Muscle of back (tissue), 11 donors: ENCODE measurements around the gene DNAJC4. TPM values are rescaled to one million over a fixed set of nuclear protein-coding genes. Genes with fewer than 3 reads are reported as not detected.

ENCODE experiments used
- DNase-seq, 3 donors: peaks; one replicate each; pipeline versions ENCODE4 v3.0.0 to v3.0.0-alpha.2; 2013
- polyA plus RNA-seq, 10 donors: library from polyadenylated mRNA; unstranded; fragments of 120-200 nt; gene quantifications; one replicate each; pipeline ENCODE4 v1.2.1, GENCODE V29; 2013; ENCODE audit not compliant: insufficient read length in 10 of 10

DNAJC4 gene
- polyA plus RNA-seq, 10 donors, result 46.2 to 64.2 (median 52.8) TPM

DNA sequence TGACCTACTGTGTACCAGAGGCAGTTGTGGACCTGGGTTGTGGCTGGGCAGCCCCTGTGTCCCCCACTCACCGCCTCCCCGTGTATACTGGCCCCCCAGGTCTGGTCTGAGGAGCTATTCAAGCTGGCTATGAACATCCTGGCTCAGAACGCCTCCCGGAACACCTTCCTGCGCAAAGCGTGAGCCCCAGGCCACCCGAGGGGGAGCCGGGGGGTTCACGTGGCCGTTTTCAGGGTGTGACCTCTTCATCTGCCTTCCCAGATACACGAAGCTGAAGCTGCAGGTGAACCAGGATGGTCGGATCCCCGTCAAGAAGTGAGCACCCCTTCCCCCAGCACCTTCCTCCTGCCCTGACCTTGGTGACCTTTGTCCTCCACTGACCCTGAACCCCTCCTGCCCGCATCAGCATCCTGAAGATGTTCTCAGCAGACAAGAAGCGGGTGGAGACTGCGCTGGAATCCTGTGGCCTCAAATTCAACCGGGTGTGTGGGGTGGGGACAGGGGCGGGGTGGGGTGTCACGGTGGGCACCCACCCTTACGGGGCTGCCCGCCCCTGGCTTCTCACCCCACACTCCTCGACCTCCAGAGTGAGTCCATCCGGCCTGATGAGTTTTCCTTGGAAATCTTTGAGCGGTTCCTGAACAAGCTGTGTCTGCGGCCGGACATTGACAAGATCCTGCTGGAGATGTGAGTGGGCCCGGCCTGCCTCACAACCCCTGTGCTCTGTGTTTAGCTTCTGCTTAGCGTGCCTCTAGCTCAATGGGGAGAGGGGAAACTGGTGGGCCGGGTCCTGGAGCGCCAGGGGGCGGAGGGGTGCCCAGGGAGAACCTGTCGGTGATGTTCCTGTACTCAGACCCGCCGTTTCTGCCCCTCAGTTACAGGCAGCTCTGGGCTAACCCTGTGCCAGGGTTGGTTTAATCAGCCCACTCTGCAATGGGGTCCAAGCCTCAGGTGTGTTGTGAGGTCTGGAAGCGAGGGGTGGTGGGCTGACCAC lies 25.1 kb downstream of the DNAJC4 start:
- DNase-seq, result no peak

DNA sequence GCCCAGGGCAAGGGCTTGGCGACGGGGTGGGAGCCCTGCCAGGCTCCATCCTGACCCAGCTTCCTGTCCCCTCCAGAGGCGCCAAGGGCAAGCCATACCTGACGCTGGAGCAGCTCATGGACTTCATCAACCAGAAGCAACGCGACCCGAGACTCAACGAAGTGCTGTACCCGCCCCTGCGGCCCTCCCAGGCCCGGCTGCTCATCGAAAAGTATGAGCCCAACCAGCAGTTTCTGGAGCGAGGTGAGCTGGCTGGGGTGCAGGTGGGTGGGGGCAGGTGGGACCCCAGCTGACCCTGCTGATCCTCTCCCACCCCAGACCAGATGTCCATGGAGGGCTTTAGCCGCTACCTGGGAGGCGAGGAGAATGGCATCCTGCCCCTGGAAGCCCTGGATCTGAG lies 26.0 kb downstream of the DNAJC4 start:
- no peak for DNase-seq

DNA sequence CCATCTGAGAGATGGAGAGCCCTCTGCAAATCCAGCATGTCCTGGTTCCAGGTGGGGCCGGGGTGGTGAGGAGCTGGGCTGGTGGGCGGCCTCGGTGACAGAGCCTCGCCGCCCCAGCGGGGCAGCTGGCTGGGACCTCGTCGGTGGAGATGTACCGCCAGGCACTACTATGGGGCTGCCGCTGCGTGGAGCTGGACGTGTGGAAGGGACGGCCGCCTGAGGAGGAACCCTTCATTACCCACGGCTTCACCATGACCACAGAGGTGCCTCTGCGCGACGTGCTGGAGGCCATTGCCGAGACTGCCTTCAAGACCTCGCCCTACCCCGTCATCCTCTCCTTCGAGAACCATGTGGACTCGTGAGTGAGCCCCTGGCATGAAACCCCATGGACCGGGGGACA lies 28.0 kb downstream of the DNAJC4 start:
- no peak for DNase-seq

DNA sequence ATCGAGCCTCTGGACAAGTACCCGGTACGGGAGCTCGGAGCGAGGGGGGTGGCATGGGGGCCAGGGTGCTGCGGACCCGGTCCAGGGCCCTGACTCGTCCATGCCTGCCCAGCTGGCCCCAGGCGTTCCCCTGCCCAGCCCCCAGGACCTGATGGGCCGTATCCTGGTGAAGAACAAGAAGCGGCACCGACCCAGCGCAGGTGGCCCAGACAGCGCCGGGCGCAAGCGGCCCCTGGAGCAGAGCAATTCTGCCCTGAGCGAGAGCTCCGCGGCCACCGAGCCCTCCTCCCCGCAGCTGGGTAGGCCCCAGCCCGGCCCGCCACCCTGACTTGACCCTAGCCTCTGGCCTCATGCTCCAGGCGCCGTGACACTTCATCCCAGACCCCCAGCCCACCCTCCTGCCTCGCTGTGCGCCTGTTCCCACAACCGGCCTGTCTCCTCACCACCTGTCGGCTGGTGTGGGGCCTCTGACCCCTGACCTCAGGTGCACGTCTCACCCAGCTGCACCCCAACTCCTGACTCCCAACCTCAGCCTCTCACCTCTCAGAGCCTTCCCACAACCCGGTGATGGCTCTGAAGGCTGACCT lies 28.7 kb downstream of the DNAJC4 start:
- no peak for DNase-seq

DNA sequence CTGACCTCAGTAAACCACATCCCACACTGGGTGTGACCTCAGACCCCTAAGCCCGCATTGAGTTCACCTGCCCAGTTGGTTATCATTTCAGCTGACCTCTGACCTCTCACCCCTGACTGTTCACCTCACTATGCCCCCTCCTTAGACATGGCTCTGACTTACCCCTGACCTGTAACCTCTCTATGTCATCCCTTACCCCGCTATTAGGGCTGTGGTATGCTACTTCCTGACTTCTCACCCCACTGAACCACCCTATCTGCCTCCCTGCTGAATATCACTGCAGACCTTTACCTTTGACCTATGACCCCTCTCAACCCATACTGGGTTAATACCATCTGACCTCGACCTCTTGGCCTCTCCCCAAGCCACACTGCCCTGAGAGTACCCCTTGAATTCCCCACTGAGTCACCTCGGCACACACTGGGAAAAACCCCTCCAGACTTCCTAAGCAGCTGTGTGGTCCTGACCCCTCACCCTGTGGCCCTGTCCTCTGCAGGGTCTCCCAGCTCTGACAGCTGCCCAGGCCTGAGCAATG lies 29.3 kb downstream of the DNAJC4 start:
- DNase-seq, result no peak

DNA sequence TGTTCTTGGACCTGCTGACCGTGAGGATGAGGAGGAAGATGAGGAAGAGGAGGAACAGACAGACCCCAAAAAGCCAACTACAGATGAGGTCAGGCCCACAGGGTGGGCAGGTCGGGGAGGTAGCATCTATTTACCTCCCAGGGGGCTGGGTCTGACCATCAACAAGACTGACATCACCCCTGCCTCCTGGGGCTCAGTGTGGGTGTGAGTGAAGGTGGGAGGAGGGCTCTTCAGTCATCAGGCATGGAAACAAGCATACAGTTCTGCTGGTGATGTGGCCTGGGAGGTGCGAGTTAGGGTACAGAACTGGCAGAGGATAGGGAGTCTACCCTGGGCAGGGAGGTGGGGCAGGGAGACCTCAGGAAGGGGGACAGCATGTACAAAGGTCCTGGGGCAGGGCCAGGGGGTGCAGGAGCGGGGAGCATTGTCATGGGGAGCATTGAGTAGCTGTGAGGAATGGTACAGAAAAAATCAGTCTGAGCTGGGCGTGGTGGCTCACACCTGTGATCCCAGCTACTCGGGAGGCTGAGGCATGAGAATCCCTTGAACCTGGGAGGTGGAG lies 29.9 kb downstream of the DNAJC4 start:
- no peak for DNase-seq

DNA sequence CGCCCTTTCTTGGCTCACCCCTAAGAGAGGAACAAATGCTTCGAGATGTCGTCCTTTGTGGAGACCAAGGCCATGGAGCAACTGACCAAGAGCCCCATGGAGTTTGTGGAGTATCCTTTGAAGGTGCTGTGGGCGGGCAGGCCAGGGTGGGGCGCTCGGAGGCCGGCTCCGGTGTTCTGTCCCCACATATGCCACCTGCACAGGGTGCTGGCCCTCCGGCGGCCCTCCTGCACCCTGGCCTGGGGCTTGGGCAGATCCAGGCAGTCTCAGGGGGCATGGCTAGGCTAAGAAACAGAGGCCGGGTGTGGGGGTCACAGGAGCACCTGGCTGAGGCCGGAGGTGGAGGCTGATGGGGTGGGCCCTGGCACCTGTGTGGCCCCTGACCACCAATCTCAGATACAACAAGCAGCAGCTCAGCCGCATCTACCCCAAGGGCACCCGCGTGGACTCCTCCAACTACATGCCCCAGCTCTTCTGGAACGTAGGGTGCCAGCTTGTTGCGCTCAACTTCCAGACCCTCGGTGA lies 31.3 kb downstream of the DNAJC4 start:
- no peak for DNase-seq

DNA sequence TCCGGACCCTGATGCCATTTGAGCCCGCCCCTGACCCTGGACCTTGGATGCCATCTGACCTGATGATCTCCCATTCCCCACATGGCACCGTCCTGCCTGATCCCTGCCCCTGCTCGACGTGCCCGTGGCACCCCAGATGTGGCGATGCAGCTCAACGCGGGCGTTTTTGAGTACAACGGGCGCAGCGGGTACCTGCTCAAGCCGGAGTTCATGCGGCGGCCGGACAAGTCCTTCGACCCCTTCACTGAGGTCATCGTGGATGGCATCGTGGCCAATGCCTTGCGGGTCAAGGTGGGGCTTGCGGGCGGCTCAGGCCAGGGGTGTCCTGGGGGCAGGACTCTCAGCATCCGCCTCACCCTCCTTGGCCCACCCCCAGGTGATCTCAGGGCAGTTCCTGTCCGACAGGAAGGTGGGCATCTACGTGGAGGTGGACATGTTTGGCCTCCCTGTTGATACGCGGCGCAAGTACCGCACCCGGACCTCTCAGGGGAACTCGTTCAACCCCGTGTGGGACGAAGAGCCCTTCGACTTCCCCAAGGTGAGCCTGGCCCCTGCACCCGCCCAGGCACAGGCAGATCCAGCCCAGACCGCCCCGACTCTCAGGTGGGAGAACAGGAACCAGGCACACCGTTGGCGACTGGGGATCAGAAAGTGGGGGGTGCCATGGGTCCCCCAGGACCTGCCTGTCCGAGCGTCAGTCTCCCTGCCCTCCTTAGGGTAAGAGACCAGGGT lies 32.1 kb downstream of the DNAJC4 start:
- no peak for DNase-seq

DNA sequence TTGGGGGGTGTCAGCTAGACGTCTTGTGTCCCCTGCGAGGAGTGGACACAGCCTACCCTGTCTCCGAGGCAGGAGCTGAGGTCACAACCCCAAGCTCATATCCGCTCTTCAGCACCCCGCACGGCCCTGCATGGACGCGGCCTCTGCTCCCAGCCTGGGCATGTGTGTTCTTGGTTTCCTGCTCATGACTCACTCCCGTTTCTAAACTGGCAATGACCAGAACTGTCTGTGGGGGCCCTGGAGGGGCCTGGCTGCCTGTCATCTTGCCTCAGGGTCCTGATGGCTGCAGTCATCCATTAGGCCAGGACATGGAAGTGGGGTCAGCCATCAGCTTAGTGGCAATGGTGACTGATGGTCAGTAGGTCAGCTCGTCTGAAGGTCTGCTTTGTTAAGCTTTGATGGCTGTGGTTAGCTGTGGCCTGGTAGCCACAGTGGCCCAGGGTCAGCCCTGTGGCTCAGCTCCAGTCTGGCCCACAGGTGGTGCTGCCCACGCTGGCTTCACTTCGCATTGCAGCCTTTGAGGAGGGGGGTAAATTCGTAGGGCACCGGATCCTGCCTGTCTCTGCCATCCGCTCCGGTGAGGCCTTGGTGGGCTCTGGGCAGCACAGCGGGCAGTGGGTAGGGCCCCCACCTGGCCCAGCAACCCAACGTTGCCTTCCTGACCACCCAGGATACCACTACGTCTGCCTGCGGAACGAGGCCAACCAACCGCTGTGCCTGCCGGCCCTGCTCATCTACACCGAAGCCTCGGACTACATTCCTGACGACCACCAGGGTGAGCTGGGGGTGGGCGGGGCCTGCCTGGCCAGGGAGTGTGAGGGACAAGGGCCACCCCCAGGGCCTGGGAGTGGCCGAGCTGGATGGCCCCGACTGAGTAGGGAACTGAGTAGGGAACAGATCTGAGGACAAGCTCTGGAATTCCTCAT lies 32.9 kb downstream of the DNAJC4 start:
- no peak for DNase-seq

DNA sequence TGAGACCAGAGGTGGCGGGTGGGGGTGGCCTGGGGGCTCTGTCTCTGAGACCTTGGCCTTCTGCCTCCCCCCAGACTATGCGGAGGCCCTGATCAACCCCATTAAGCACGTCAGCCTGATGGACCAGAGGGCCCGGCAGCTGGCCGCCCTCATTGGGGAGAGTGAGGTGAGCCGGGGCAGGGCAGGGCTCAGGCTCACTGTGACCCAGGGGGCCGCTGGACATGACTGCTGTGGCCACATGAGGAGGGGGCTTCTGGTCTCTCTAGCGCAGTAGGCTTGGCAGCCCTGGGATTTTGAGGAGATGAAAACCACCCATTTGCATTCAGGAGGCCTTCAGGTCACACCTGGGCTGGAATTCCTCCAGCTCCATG lies 33.6 kb downstream of the DNAJC4 start:
- no peak for DNase-seq

DNA sequence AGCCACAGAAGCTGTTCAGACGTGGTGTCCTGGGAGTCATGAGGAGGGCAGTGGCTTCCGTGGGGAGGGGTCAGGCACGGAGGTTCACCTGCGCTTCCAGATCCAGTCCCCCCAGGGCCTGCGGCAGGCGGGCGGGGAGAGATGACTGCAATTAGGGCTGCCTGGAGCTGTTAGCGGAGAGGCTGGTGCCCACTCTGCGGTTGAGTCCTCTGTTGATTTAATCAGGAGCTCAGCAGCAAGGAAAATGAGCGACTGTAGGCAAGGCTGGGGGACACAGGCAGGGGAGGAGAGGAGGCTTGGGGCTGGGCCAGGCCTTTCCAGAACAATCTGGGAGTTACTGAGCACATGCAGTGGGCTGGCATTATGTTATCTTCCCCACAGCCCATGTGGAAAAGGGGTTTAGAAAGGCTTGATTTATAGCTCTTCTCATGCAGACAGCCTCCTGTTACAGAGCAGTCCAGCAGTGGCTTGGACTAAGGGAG lies 34.1 kb downstream of the DNAJC4 start:
- no peak for DNase-seq

DNA sequence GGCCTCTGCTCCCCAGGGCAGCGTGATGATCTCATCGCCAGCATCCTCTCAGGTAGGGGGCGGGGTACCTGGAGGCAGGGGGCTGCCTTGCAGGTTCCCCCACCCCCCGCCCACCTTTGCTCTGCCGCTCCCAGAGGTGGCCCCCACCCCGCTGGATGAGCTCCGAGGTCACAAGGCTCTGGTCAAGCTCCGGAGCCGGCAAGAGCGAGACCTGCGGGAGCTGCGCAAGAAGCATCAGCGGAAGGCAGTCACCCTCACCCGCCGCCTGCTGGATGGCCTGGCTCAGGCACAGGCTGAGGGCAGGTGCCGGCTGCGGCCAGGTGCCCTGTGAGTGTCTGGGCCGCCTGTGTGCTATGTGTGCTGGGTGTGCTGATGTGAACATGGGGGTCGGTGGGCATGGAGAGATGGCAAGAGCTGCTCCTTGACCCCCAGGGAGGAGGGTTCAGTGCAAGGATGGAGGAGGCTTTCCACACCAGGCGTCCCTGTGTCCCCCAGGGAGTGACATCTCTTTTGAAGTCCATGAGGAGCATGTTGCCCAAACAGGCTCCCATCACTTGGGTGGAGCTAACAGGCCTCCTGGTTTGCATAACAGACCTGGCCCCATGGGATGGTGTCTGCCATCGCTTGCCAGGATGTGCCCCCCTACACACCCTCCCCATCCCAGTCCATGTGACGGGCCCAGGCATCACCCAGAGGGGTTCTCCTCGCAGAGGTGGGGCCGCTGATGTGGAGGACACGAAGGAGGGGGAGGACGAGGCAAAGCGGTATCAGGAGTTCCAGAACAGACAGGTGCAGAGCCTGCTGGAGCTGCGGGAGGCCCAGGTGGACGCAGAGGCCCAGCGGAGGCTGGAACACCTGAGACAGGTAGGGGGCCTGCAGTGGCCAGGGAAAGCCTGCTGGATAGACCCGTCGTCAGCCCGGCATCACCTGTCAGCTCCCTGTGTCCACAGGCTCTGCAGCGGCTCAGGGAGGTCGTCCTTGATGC lies 35.1 kb downstream of the DNAJC4 start:
- DNase-seq, result no peak

DNA sequence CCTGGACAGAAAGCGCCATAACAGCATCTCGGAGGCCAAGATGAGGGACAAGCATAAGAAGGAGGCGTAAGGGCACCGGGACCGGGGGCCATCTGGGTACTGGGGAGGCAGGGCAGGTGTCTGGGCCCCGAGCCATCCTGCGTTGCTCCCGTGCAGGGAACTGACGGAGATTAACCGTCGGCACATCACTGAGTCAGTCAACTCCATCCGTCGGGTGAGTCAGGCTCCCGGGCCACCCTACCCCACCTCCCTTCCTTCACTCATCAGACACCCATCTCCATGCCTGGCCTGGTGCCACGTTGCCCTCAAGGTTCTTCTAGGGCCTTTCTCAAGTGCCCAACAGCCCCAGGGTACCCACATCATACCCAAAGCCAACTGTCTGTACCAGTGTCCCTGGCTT lies 36.0 kb downstream of the DNAJC4 start:
- no peak for DNase-seq

DNA sequence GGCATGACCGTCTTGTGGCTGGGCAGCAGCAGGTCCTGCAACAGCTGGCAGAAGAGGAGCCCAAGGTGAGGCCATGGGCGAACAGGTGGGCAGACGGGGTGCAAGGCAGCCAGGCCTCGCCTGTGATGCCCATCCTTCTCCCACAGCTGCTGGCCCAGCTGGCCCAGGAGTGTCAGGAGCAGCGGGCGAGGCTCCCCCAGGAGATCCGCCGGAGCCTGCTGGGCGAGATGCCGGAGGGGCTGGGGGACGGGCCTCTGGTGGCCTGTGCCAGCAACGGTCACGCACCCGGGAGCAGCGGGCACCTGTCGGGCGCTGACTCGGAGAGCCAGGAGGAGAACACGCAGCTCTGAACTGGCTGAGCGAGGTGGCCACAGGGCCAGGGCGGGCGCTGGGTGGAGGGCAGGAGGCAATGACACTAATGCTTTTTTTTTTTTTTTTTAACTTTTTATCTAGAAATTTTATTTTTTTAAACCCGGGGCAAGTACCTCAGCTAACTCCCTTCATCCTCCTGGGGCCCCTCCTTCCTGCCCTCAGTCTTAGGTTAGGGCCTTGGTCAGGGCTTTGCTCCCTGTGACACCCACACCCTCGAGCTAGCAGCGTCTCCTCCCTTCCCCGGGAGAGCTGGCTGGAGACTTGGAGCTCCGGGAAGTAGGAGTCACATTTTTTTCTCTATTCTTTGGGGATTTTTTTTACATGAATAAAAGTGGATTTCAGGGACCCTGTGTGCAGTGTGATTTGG lies 37.0 kb downstream of the DNAJC4 start:
- no peak for DNase-seq

DNA sequence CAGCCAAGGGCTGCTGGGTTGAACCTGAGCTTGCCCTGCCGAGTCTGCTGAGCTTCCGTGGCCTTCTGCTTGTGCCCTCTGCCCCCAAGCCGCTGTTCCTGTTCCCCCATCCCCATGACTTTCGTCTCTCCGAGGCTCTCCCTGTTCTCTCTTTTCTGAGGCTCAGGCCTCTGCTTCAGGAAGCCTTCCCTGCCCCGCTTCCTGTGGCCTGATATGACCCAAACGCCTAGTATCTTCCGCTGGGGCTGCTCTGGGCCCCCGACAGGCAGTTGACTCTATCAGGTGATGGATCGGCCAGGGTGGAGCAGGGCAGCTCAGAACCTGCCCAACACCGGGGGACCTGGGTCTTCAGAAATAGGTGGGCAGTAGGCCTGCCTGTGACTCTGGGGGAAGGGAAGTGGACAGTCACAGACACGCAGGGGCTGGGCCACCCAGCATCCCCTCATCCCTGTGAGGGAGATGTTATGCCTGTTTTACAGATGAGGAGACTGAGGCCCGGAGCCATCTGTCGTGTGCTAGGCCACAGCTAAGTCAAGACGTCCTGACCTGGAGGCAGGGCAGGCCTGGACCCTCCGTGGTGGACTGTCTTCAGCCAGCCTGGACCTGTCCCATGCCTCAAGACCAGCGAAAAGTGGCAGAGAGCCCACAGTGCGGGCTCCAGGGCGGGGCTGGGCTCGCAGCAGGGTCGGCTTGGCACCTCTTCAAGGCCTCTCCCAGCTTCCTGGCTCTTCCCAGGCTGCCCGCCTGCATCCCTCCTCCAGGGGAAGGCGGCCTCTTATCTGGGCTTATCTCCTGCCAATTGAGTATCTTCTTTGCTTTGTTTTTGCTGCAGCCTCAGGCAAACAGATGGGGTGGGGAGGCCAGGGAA lies 37.9 kb downstream of the DNAJC4 start:
- peak in 1 of 3 donors; percentile 69 for DNase-seq

DNA sequence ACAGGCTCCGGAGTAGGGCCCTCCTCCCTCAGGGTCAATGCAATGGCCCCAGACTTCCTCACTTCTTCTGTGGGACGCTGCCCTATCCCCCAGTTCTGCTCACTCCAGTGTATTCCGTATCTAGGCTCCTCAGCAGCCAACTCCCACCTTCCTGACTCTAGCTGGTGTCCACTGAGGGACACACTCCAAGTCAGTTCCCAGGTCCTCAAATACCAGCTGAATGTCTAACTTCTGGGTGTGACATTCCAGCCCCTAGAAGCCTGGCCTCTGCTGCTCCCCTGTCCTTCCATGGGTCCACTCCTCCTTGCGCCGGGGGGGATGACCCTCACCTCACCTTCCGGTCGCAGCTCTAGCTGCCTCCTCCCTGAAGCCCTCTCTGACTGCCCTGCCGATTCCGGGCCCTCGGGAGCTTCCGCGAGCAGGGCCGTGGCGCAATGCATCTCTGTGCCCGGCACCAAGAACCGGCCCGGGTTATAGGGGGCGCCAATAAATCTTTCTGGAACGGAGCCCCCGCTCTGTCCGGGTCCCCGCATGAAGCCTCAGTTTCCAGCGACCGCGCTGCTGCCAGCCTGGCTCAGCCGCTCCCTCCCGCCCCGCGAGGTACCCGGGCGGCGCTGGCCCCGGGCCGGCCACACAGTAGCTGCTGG lies 38.7 kb downstream of the DNAJC4 start:
- DNase-seq, result peak in 1 of 3 donors; percentile 72
